HUES64 (cell line): Measurements from ENCODE around the gene ADGRG3.
A peak's percentile ranks its signal among the peaks of the same experiment; 100 is the strongest.

Source experiments
- H3K27ac ChIP-seq: 2 replicates; pipeline ENCODE4 v1.7.0; 2013; ENCODE audit warnings: low read depth, low read length, inconsistent platforms
- H3K27me3 ChIP-seq: 2 replicates; pipeline ENCODE4 v1.6.1; 2013; ENCODE audit warnings: mild to moderate bottlenecking, low read length; ENCODE audit not compliant: insufficient read depth
- H3K36me3 ChIP-seq: 2 replicates; pipeline ENCODE4 v1.6.1; 2013; ENCODE audit warnings: mild to moderate bottlenecking, low read length; ENCODE audit not compliant: insufficient read depth
- H3K4me1 ChIP-seq: 2 replicates; pipeline ENCODE4 v1.6.1; 2013; ENCODE audit warnings: mild to moderate bottlenecking, low read length, moderate library complexity; ENCODE audit not compliant: insufficient read depth
- H3K4me3 ChIP-seq: 2 replicates; pipeline ENCODE4 v1.5.1; 2013; ENCODE audit warnings: mild to moderate bottlenecking, low read length, moderate library complexity
- H3K9ac ChIP-seq: 2 replicates; pipeline ENCODE4 v1.6.1; 2013; ENCODE audit warnings: mild to moderate bottlenecking, low read depth, low read length
- H3K9me3 ChIP-seq: 2 replicates; pipeline ENCODE4 v1.6.1; 2013; ENCODE audit warnings: low read depth, low read length; ENCODE audit not compliant: insufficient read depth
- WGBS: fragments of 150-250, 120-280 bp; methylation state at CpG from one replicate; pipeline ENCODE4 v1.1.7; 2013; ENCODE audit warnings: missing lambda C conversion rate; 5-methylcytosine and 5-hydroxymethylcytosine counted together

Gene ADGRG3

DNA sequence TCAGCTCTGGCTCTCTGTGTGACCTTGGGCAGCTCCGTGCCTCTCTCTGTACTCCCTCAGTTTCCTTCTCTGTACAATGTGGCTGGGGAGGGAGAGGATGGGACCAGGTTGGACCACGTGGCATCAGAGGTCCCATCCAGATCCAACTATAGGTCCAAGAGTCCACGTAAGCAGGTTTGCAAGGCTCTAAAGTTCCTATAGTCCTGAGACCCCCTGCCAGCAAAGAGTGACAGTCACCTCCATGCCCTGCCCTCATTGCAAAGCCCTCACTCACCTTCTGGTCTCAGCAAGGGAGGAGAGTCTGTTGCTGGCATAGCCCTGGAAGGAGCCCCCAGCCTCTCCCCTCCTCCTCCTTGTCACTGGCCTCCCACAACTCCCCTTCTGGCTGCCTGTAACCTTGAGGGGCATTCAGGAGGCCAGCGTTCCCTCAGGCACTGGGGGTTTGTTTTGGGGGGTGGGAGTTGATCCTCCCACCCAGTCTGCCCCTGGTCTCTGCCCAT lies 20.4 kb downstream of the ADGRG3 start:
- no peaks in the 10 kb centered on the region for H3K4me1 ChIP-seq
- no peaks in the 10 kb centered on the region for H3K36me3 ChIP-seq
- H3K4me3 ChIP-seq = no peak overlapping the region
- H3K9ac ChIP-seq = no peak overlapping the region
- no peaks in the 10 kb centered on the region for H3K9me3 ChIP-seq
- H3K27me3 ChIP-seq = no peaks in the 10 kb centered on the region
- H3K27ac ChIP-seq = no peak overlapping the region
- 85% methylated on average over 3 of the region's 4 CpGs for WGBS

DNA sequence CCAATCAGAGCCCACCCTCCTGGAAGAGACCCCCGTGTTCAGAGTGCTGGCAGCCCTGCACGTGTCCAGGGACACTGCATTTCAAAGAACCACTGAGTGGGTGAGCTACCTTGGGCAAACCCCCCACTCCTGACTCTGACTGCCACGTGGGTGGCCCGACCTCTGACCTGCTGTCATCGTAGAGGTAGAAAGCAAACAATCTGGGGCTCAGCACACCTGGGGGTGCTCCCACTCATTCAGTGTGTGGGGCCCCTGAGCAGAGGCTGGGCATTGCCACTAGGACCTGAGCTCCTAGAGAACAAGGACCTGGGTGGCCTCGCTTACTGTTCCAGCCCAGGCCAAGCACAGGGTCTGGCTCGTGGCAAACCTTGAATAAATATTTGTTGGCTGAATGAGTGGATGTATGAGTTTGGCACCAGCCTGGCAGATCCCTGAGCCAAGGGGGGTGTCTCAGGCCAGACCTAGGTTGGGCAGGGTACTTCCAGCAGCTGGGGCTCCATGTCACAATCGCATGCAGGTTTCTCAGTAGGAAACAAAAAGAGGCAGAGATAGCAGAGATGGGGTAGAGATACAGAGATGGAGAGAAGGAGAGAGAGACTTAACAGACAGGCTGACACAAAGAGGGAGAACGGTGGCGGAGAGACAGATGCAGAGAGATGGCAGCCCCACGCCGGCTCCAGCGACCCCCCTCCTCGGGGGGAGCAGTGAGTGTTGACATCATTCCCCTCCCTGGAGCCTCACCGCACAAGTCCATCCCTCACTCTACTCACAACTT lies 21.1 kb downstream of the ADGRG3 start:
- WGBS = 82% methylated on average over 15 of the region's 15 CpGs

DNA sequence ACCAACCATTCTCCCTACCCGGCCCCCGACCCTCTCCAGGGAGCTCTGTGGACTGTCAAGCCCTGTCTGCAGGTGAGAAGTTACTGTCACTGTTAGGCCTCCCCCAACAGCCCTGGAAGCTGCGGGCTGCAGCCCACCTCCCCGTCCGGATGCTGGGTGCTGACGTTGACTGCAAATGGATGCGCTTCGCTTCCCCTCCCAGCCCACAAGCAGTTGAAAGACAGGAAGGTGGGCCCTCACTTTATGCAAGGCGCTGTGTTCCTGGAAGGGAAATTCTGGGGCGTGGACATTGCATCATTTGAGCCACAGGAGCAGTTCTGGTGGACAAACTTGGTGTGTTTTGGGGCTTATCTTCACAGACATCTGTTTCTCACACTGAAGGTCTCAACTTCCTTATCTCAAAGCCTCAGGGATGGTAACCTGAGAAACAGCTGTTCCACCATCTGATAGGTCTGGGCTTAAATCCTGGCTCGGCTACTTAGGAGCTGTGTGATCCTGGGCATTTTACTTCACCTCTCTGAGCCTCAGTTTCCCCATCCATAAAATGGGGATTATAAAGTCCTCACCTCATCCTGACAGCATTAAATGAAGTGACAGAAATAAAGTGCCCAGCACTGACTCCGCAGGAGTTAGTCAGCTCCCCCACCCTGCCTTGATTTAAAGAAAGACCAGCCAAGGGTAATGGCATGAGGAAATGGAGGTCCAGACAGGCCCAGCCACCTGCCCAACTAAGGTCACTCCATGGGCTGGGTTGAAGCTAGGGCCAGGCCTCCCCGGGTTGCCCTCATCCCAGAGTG lies 21.9 kb downstream of the ADGRG3 start:
- H3K27ac ChIP-seq = no peak overlapping the region
- no peak overlapping the region for H3K9ac ChIP-seq
- no peak overlapping the region for H3K4me3 ChIP-seq
- H3K27me3 ChIP-seq = no peaks in the 10 kb centered on the region
- no peaks in the 10 kb centered on the region for H3K4me1 ChIP-seq
- no peaks in the 10 kb centered on the region for H3K36me3 ChIP-seq
- 77% methylated on average over 13 of the region's 13 CpGs for WGBS
- H3K9me3 ChIP-seq = no peaks in the 10 kb centered on the region

More for the DNA sequence above, 21.1 kb downstream of the ADGRG3 start:
- Histone ChIP-seq H3K9ac (no peak overlapping the region), H3K4me3 (no peak overlapping the region), H3K4me1 (no peaks in the 10 kb centered on the region), H3K27me3 (no peaks in the 10 kb centered on the region), H3K9me3 (no peaks in the 10 kb centered on the region), H3K27ac (no peak overlapping the region), H3K36me3 (no peaks in the 10 kb centered on the region)

DNA sequence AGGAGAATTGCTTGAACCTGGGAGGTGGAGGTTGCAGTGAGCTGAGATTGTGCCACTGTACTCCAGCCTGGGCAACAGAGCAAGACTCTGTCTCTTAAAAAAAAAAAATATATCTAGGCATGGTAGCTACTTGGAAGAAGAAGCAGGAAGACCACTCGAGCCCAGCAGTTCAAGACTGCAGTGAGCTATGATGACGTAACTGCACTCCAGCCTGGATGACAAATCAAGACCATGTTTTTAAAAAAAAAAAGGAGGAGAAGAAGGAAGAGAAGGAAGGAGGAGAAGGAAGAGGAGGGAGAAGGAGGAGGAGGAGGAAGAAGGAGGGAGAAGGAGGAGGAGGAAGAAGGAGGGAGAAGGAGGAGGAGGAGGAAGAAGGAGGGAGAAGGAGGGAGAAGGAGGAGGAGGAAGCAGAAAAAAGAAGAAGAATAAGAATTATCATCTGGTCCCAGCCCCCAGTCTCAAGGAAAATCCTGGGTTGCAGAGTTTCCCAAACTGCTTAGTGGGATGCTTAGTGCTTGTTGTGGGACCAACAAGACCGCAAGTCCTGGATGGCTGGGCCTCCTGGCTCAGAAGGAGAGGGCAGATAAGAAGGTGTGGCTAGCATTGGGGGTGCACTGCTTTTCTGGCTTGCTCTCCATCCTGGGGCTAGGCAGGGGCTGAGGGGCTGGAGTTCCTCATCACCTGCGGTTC lies 22.8 kb downstream of the ADGRG3 start:
- H3K9ac ChIP-seq = no peak overlapping the region
- no peaks in the 10 kb centered on the region for H3K4me1 ChIP-seq
- no peaks in the 10 kb centered on the region for H3K9me3 ChIP-seq
- H3K27me3 ChIP-seq = no peaks in the 10 kb centered on the region
- no peak overlapping the region for H3K27ac ChIP-seq
- WGBS = 89% methylated on average over 4 of the region's 4 CpGs
- no peaks in the 10 kb centered on the region for H3K36me3 ChIP-seq
- H3K4me3 ChIP-seq = no peak overlapping the region

DNA sequence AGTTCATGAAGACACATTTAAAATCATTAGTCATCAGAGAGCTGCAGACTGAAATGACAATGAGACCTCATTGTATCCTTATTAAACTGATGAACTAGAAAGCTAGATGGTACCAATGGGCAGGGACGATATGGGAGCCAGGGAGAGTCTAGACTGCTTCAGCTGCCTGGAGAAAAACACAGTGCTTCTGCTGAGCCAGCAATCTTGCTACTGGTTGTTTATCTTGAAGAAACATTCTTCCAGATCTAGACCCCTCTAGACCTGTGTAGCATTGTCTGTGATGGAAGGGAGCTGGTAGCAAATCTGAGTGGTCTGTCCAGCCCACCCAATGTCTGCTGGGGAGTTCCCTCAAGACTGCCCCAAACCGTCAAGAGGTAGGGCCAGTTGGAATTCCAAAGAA lies 24.5 kb downstream of the ADGRG3 start:
- no peak overlapping the region for H3K9ac ChIP-seq
- H3K4me1 ChIP-seq = no peaks in the 10 kb centered on the region
- H3K36me3 ChIP-seq = no peaks in the 10 kb centered on the region
- 84% methylated on average over 2 of the region's 2 CpGs for WGBS
- no peak overlapping the region for H3K27ac ChIP-seq
- no peak overlapping the region for H3K4me3 ChIP-seq
- no peaks in the 10 kb centered on the region for H3K9me3 ChIP-seq
- no peaks in the 10 kb centered on the region for H3K27me3 ChIP-seq

DNA sequence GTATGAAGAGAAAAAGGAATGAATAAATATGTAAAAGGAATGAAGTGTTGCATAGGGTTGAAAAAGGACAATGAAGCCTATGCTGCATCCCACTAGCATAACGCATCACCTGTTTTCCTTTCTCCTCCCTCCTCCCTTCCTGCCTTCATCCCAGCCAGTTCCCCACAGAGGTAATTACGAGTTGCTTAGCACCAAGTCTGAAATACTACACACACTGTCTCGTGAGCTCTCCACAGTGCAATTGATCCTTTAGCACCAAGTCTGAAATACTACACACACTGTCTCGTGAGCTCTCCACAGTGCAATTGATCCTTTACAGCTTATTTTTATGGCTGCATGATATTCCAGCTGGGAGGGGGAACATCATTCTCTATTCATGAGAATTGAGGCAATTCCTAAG lies 25.4 kb downstream of the ADGRG3 start:
- Histone ChIP-seq H3K9ac (no peak overlapping the region), H3K9me3 (no peaks in the 10 kb centered on the region), H3K4me3 (no peak overlapping the region), H3K4me1 (no peaks in the 10 kb centered on the region), H3K36me3 (no peaks in the 10 kb centered on the region), H3K27me3 (no peaks in the 10 kb centered on the region), H3K27ac (no peak overlapping the region)
- 84% methylated on average over 4 of the region's 4 CpGs for WGBS

DNA sequence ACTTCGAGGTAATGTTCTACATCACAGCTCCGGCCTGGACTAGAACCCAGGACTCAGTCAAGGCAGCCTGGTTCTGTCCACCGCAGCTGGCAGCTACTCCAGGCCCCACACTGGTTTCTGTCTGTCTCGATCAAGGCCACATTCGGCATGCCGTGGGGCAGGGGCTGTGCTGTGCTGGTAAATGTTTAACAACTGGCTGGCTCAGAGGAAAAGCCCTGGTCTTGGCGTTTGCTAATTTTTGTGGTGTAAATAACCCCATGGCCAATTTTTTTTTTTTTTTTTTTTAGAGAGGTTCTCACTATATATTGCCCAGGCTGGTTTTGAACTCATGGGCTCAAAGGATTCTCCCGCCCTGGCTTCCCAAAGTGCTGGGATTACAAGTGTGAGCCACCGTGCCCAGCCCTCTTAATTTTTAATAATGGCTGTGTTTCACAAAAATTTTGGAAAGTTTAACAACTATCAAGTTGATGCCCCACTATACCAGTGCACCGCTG lies 26.2 kb downstream of the ADGRG3 start:
- 65% methylated on average over 10 of the region's 10 CpGs for WGBS
- no peaks in the 10 kb centered on the region for H3K9me3 ChIP-seq
- H3K27ac ChIP-seq = no peak overlapping the region
- H3K4me3 ChIP-seq = no peak overlapping the region
- no peak overlapping the region for H3K9ac ChIP-seq
- no peaks in the 10 kb centered on the region for H3K36me3 ChIP-seq
- no peaks in the 10 kb centered on the region for H3K27me3 ChIP-seq
- no peaks in the 10 kb centered on the region for H3K4me1 ChIP-seq

DNA sequence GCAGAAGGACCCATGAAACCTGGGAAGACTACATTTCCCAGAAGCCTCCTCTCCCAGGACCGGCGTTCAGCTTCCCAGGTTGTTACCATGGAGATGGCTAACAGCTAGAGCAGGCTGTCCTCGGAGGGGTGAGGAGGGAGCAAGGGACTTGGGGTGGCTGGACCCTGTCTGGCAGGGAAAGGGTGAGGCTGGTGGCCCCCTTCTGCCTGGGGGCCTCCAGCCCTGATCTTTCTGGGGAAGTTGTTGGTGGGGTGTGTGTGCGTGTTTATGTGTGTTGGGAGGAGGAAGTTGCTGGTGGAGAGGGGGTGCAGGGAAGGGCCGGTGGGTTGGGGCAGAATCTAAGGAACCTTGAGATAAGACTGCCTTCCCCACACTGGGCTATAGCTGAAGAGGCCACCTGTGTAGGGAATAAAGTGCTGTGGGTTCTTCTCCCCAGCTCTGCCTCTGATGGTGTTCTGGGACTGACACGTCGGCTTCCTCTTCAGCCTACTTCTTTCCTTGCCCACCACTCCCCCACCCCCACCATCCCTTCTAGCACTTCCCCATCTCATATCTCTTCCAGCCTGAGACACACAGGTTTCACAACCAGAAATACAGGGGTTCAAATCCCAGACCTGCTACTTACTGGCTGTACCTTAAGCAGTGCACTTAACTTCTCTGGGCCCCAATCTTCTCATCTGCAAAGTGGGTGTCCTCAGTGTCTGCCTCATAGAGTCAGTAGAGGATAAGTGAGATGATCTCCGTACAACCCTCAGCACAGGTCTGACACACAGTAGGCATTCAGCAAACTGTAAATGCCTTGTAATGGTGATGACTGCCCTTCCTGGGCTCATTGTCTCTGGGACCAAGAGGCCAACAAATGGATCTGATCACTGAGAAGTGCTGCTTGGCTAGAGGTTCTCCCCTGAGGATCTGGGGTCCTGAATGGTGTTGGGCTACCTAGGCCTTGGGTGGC lies 26.9 kb downstream of the ADGRG3 start, which contains the start of gene DRC7:
Gene DRC7, plus strand, starts transcription at position 82 of the 955 bp plus-strand sequence. CDS start 3,144 bp downstream, outside the sequence.
- H3K9ac ChIP-seq = no peak within 1 kb of the TSS

DNA sequence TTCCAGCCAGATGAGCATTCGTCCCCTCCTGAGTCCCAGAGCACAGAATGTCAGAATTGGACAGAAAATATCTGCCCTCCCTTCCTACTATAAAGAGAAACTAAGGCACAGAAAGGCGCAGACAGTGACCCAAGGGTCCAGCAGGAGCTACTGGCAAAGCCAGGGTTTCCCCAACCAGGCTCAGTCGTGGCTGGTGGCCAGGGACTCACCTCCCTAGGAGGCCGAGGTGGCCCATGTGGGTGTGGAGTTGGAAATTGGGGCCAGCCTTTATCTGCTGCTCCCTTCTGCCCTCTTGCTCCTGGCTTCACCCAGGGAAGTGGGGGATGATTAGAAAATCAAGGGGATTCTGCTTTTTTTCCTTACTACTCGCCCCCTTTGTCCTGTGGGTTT lies 27.6 kb downstream of the ADGRG3 start:
- no peaks in the 10 kb centered on the region for H3K9me3 ChIP-seq
- no peaks in the 10 kb centered on the region for H3K27me3 ChIP-seq
- H3K9ac ChIP-seq = no peak overlapping the region
- WGBS = 91% methylated on average over 5 of the region's 5 CpGs
- H3K27ac ChIP-seq = no peak overlapping the region
- no peak overlapping the region for H3K4me3 ChIP-seq
- no peaks in the 10 kb centered on the region for H3K36me3 ChIP-seq
- no peaks in the 10 kb centered on the region for H3K4me1 ChIP-seq

More for the DNA sequence above, 26.9 kb downstream of the ADGRG3 start, which contains the start of gene DRC7:
- peak within 1 kb of the TSS; percentile 27 for H3K4me3 ChIP-seq
- WGBS = 50% methylated on average over 8 of the region's 8 CpGs
- H3K36me3 ChIP-seq = no peaks in the 10 kb centered on the region
- no peak within 1 kb of the TSS for H3K27ac ChIP-seq
- H3K9me3 ChIP-seq = no peaks in the 10 kb centered on the region
- no peaks in the 10 kb centered on the region for H3K27me3 ChIP-seq
- H3K4me1 ChIP-seq = no peaks in the 10 kb centered on the region

DNA sequence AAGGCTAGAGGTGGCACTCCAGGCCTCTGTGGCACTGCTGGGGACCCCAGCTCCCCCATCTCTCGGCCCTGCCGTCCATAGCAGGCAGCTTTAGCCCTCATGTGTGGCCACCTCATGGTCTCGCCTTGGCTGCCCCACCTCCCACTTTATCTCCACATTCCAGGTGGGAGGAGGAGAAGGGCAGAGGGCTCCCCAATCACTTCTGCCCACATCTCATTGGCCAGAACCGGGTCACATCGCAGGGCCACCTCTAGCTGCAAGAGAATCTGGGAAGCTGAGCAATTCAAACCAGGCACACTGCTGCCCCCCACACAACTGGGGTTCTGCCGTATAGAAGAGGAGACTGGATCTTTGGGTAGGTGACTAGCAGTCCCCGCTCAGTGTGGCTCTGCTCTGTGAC lies 28.1 kb downstream of the ADGRG3 start:
- Histone ChIP-seq H3K9ac (no peak overlapping the region), H3K27me3 (no peaks in the 10 kb centered on the region)
- 93% methylated on average over 7 of the region's 7 CpGs for WGBS

More for the DNA sequence above, 28.1 kb downstream of the ADGRG3 start:
- Histone ChIP-seq H3K36me3 (no peaks in the 10 kb centered on the region), H3K9me3 (no peaks in the 10 kb centered on the region), H3K4me3 (no peak overlapping the region), H3K27ac (no peak overlapping the region), H3K4me1 (no peaks in the 10 kb centered on the region)
